GM13977 (cell line): Measurements from ENCODE around the gene MAFF.

Source experiments
- DNase-seq: peaks from one replicate; pipeline ENCODE4 v3.0.0; 2012; ENCODE audit warnings: low spot score
- in situ Hi-C: fragments of 300-500 bp; cut with MboI; formaldehyde crosslinking; loops from one replicate; pipeline ENCODE4 v1.12.0; 2022; ENCODE audit warnings: low sequenced_read_pairs, low pct_unique_long_range_greater_than_20kb, mixed read lengths, inconsistent platforms; ENCODE audit not compliant: unreplicated experiment
- TF ChIP-seq, protein P1 (sequence below): IDR thresholded peaks from 2 replicates; pipeline ENCODE4 v1.5.1; 2012; ENCODE audit warnings: mild to moderate bottlenecking, control low read depth; ENCODE audit not compliant: insufficient read depth; ENCODE audit errors: extremely low read depth, missing control alignments

MAFF gene

DNA sequence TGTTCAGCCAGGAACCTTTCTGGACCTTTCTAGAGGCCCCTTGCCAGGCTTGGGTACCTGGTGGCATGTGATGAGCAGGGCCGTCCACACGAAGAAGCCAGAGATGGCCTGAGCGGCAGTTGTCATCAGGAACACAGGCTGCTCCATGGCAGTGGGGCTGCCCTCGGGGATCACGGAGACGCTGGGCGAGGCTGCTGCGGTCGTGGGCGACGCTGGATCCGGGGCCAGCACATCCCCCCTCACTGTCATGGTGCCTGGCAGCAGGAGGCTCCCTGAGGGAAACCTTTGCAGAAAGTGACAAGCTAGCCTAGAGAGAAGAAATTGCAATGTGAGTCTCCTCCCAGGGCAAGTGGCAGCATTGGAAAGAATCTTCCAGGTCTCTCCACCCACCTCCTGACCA, 45.9 kb downstream of the MAFF start:
- DNase-seq: no peak
- in situ Hi-C loops: no loop called here

DNA sequence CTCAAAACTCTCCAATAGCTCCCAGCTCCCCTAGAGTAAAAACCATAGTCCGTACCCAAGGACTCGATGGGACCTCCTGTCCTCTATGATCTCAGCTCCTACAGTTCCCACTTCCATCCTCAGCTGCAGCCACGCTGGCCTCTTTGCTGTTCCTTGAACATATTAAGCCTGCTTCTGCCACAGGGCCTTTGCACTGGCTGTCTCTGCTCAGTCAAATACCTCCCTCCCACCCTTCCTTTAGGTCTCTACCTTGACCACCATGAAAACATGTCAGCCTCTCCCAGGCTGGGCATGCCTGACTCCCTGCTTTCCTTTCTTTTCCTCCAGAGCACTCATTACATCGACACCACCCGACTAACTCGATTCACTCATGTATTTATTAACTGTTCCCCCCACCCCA, 46.5 kb downstream of the MAFF start:
- DNase-seq: no peak
- in situ Hi-C loops: no loop called here
- TF ChIP-seq, protein P1, sequence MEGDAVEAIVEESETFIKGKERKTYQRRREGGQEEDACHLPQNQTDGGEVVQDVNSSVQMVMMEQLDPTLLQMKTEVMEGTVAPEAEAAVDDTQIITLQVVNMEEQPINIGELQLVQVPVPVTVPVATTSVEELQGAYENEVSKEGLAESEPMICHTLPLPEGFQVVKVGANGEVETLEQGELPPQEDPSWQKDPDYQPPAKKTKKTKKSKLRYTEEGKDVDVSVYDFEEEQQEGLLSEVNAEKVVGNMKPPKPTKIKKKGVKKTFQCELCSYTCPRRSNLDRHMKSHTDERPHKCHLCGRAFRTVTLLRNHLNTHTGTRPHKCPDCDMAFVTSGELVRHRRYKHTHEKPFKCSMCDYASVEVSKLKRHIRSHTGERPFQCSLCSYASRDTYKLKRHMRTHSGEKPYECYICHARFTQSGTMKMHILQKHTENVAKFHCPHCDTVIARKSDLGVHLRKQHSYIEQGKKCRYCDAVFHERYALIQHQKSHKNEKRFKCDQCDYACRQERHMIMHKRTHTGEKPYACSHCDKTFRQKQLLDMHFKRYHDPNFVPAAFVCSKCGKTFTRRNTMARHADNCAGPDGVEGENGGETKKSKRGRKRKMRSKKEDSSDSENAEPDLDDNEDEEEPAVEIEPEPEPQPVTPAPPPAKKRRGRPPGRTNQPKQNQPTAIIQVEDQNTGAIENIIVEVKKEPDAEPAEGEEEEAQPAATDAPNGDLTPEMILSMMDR: no peak

More for the DNA sequence above, 45.9 kb downstream of the MAFF start:
- TF ChIP-seq, protein P1: no peak

DNA sequence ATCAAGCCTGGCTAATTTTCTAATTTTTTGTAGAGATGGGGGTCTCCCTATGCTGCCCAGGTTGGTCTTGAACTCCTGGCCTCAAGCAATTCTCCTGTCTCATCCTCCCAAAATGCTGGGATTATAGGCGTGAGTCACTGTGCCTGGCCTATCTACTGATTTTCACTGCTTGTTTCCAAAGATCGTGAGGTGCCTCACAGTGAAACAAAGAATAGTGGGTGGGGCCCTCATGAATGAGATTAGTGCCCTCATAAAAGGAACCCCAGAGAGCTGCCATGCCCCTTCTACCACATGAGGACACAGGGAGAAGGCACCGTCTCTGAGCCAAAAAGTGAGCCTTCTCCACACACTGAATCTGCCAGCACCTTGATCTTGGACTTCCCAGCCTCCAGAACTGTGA, 47.5 kb downstream of the MAFF start:
- TF ChIP-seq, protein P1: no peak
- DNase-seq: no peak
- in situ Hi-C loops: no loop called here

DNA sequence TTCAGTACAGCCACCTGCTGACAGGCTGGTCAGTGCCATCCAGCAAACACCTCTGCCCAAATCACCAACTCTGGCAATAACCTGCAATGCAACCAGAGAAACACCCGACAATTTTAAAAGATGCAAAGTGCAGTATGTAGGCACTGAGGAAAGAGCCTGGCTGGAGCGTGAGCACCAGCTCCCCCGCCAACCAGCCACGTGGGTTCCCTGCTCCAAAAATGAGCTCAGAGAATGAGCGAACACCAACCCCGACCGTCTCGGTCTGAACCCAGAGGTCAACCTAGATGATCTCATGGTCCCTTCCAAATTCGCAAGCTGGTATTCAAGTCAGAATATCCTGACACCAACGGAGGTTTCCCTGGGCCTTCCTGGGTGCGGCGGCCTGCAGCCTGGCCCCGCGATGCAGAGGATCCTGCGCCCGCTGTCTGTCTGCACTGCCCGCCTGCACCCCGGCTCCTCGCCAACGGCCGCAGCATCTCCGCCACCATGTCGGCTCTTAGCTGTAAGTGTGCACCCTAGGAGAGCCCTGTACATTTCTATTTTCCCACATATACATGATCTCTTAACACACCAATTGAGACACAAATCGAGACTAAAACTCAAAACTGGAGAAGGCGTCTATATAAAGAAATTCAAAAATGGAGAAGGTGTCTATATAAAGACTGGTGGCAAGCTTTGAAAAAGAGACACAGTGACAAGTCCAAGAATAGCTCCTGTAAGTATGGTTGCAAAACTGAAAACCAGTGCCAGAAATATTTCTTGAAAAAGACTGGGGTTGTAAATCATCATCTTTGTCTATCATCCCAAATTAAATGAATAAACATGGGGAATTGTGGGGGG, 48.2 kb downstream of the MAFF start:
- DNase-seq: no peak
- in situ Hi-C loops: no loop called here
- TF ChIP-seq, protein P1: no peak

DNA sequence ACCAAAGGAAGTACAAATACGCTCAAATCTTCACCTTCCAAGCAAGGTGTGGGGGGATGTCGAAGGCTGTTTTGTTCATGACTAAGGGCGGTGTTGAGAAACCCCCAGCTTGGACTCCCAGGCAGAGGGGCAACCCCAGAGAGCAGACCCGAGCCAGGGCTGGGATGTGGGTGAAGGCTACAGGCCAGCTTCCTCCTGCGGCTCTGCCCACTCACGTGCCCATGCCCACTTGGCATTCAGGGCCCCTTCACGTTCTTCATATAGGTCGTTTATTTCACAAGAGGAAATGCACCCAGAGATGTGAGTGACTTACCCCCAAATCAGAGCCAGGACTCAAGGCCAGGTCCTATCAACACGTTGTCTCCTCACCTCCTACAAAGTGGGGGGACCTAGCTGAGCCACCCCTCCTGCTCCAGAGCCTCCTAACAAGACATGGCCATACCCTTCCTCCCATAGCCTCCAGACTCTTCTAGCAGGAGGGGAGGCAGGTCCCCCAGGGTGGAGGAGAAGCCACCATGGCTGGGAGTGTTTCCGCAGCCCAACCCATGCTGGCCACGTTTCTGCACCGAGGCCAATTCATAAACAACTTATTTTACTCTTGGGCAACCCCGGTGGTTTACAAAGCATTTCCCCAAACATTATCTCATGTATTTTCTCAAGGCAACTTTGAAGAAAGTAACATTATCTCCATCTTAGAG, 49.0 kb downstream of the MAFF start:
- TF ChIP-seq, protein P1: no peak
- DNase-seq: no peak
- in situ Hi-C loops: no loop called here

DNA sequence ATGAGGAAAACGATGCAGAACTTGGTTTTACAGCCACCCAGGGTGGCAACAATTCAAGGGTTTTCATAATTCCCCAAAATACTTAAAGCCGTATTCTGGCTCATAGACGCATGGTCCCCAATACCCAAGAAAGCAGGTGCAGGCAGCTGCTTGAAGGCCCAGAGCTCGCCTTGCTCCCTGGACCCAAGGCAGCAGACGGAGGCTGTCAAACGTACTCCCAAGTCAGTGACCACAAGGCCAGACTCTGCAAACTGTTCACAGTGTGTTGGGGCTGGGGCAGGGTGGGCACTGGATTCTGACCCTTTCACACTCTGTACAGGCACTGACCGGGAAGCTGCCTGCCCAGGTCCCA, 49.5 kb downstream of the MAFF start:
- TF ChIP-seq, protein P1: no peak
- no peak for DNase-seq
- in situ Hi-C loops: no loop called here
